HG02943 (cell line): ENCODE data around the gene OPCML.

Experiments
- ATAC-seq: cut with Tn5 transposase; IDR thresholded peaks from one replicate; pipeline ENCODE4 v1.9.1; 2021; ENCODE audit warnings: mild to moderate bottlenecking, low read depth, moderate library complexity; ENCODE audit not compliant: unreplicated experiment

Gene OPCML

GRCh38 chr11:133154076-133154475 is 378.2 kb downstream of the OPCML start:
- ATAC-seq, result no peak

GRCh38 chr11:133153031-133153430 is 379.3 kb downstream of the OPCML start:
- no peak for ATAC-seq

- no peak for ATAC-seq
These were observed 382.6 kb downstream of the OPCML start for GRCh38 chr11:133149698-133150097.

- no peak for ATAC-seq
These were observed 384.7 kb downstream of the OPCML start for GRCh38 chr11:133147625-133148024.

GRCh38 chr11:133146697-133147306 is 385.5 kb downstream of the OPCML start:
- no peak for ATAC-seq

GRCh38 chr11:133137939-133138338 is 394.4 kb downstream of the OPCML start:
- no peak for ATAC-seq

GRCh38 chr11:133137270-133137669 is 395.0 kb downstream of the OPCML start:
- ATAC-seq, result no peak

GRCh38 chr11:133136376-133136775 is 395.9 kb downstream of the OPCML start:
- ATAC-seq, result no peak

- peak; percentile 83 for ATAC-seq
These were observed 397.8 kb downstream of the OPCML start for GRCh38 chr11:133134314-133135173.

- no peak for ATAC-seq
These were observed 398.7 kb downstream of the OPCML start for GRCh38 chr11:133133606-133134005.

GRCh38 chr11:133133050-133133449 is 399.3 kb downstream of the OPCML start:
- ATAC-seq, result no peak

- ATAC-seq, result no peak
These were observed 404.6 kb downstream of the OPCML start for GRCh38 chr11:133127741-133128140.

- ATAC-seq, result no peak
These were observed 408.5 kb downstream of the OPCML start for GRCh38 chr11:133123796-133124195.

GRCh38 chr11:133123366-133123765 is 408.9 kb downstream of the OPCML start:
- ATAC-seq, result no peak

GRCh38 chr11:133122256-133122655 is 410.0 kb downstream of the OPCML start:
- ATAC-seq, result no peak

GRCh38 chr11:133118563-133119268 is 413.6 kb downstream of the OPCML start:
- no peak for ATAC-seq

GRCh38 chr11:133115099-133115498 is 417.2 kb downstream of the OPCML start:
- no peak for ATAC-seq

GRCh38 chr11:133107763-133108162 is 424.5 kb downstream of the OPCML start:
- no peak for ATAC-seq

- ATAC-seq, result no peak
These were observed 425.2 kb downstream of the OPCML start for GRCh38 chr11:133107136-133107535.

- ATAC-seq, result no peak
These were observed 425.9 kb downstream of the OPCML start for GRCh38 chr11:133106417-133106816.

- ATAC-seq, result no peak
These were observed 428.1 kb downstream of the OPCML start for GRCh38 chr11:133104009-133104744.
